Stomach (tissue), 4 donors: ENCODE measurements around the gene MAPRE2.

Experiments
- CTCF ChIP-seq, 7 experiments: fragments of 450-650 bp in 4 of 7; fragments of 200-600 bp in 3 of 7; sonication (generic) in 3 of 7; IDR thresholded peaks; one replicate each; pipeline ENCODE4 v1.5.1; 2016 to 2019; ENCODE audit warnings: antibody characterized with exemption in 7 of 7, control low read depth in 2 of 7, mild to moderate bottlenecking in 1 of 7
- EP300 ChIP-seq: sonication (generic); formaldehyde crosslinking; IDR thresholded peaks from one replicate; pipeline ENCODE4 v1.6.1; 2017; ENCODE audit warnings: antibody characterized with exemption
- POLR2A ChIP-seq, 4 donors: fragments of 450-650 bp; IDR thresholded peaks; one replicate each; pipeline ENCODE4 v1.6.1; 2016; ENCODE audit warnings: antibody characterized with exemption in 4 of 4, control low read depth in 2 of 4, mild to moderate bottlenecking in 1 of 4, moderate library complexity in 1 of 4
- POLR2AphosphoS5 ChIP-seq, 3 donors: sonication (generic); formaldehyde crosslinking; IDR thresholded peaks; one replicate each; pipeline ENCODE4 v1.6.1; 2016; ENCODE audit warnings: antibody characterized with exemption in 3 of 3

- TF ChIP-seq CTCF (IDR thresholded peaks at IDR 0.05), result no peak
- TF ChIP-seq EP300, result no peak
- TF ChIP-seq POLR2A (IDR thresholded peaks at IDR 0.05), result no peak
- TF ChIP-seq POLR2AphosphoS5 (IDR thresholded peaks at IDR 0.05), result no peak
Measured at GRCh38 chr18:35087726-35088125, 46.5 kb downstream of the MAPRE2 start.
